Neural cell (in vitro differentiated cells): Measurements from ENCODE around the gene SERPINA9. TPM values are rescaled to one million over a fixed set of nuclear protein-coding genes. Genes with fewer than 3 reads are reported as not detected.

Experiments
- H2AFZ ChIP-seq: fragments of 200-600, 300-800 bp; sonication (generic), shearing (Covaris generic); 2 replicates; pipeline ENCODE4 v1.6.0; 2014; ENCODE audit warnings: low read depth, mild to moderate bottlenecking, antibody characterized with exemption, low read length, moderate library complexity
- H3F3A ChIP-seq: fragments of 200-600 bp; shearing (Covaris generic); 2 replicates; pipeline ENCODE4 v1.6.1; 2016; ENCODE audit warnings: mild to moderate bottlenecking, moderate library complexity, mixed read lengths, antibody characterized with exemption, low read length; ENCODE audit not compliant: insufficient read depth, poor library complexity, severe bottlenecking
- H3K27ac ChIP-seq: fragments of 200-600, 300-800 bp; sonication (generic), shearing (Covaris generic); 2 replicates; pipeline ENCODE4 v1.5.1; 2014; ENCODE audit warnings: mild to moderate bottlenecking, low read length, moderate library complexity
- H3K27me3 ChIP-seq: fragments of 300-800, 200-600 bp; sonication (generic), shearing (Covaris generic); 2 replicates; pipeline ENCODE4 v1.6.0; 2014; ENCODE audit warnings: mild to moderate bottlenecking, low read depth, low read length, moderate library complexity; ENCODE audit not compliant: insufficient read depth
- H3K36me3 ChIP-seq: fragments of 300-800, 200-600 bp; sonication (generic), shearing (Covaris generic); 2 replicates; pipeline ENCODE4 v1.5.1; 2014; ENCODE audit warnings: mild to moderate bottlenecking, antibody characterized with exemption, low read length, moderate library complexity; ENCODE audit not compliant: insufficient read depth
- H3K4me2 ChIP-seq: fragments of 300-800, 200-600 bp; sonication (generic), shearing (Covaris generic); 2 replicates; pipeline ENCODE4 v1.6.0; 2014; ENCODE audit warnings: mild to moderate bottlenecking, low read length
- H3K4me3 ChIP-seq: fragments of 300-800, 200-600 bp; sonication (generic), shearing (Covaris generic); 2 replicates; pipeline ENCODE4 v1.5.1; 2014; ENCODE audit warnings: mild to moderate bottlenecking, low read length, moderate library complexity
- H3K79me2 ChIP-seq: fragments of 200-600 bp; shearing (Covaris generic); replicated peaks from 2 replicates; pipeline ENCODE4 v1.6.0; 2014; ENCODE audit warnings: mild to moderate bottlenecking, low read length, moderate library complexity; ENCODE audit not compliant: insufficient read depth
- H3K9ac ChIP-seq: fragments of 300-800, 200-600 bp; sonication (generic), shearing (Covaris generic); 2 replicates; pipeline ENCODE4 v1.6.1; 2016; ENCODE audit warnings: mild to moderate bottlenecking, low read length, mixed read lengths
- H3K9me2 ChIP-seq: fragments of 200-600 bp; shearing (Covaris generic); 2 replicates; pipeline ENCODE4 v1.6.1; 2016; ENCODE audit warnings: mild to moderate bottlenecking, low read length, mixed read lengths; ENCODE audit not compliant: insufficient read depth
- H3K9me3 ChIP-seq: fragments of 200-600, 300-800 bp; sonication (generic), shearing (Covaris generic); 2 replicates; pipeline ENCODE4 v1.6.1; 2016; ENCODE audit warnings: mild to moderate bottlenecking, mixed run types, low read length, moderate library complexity, mixed read lengths
- H4K20me1 ChIP-seq: fragments of 200-600 bp; shearing (Covaris generic); 2 replicates; pipeline ENCODE4 v1.6.1; 2016; ENCODE audit warnings: mild to moderate bottlenecking, mixed run types; ENCODE audit not compliant: insufficient read depth
- CTCF ChIP-seq: fragments of 450-650 bp; IDR thresholded peaks from 2 replicates; pipeline ENCODE4 v1.5.1; 2014; ENCODE audit warnings: antibody characterized with exemption, mild to moderate bottlenecking, moderate library complexity; ENCODE audit not compliant: poor library complexity, severe bottlenecking
- EP300 ChIP-seq: fragments of 450-650 bp; conservative IDR thresholded peaks from 2 replicates; pipeline ENCODE4 v1.6.1; 2014; ENCODE audit warnings: antibody characterized with exemption, mild to moderate bottlenecking, moderate library complexity; ENCODE audit not compliant: poor library complexity, severe bottlenecking
- EZH2 ChIP-seq: fragments of 200-600, 300-800 bp; shearing (Covaris generic), sonication (generic); IDR thresholded peaks from 2 replicates; pipeline ENCODE4 v1.6.1; 2014; ENCODE audit warnings: antibody characterized with exemption, low read length, borderline replicate concordance, mild to moderate bottlenecking; ENCODE audit not compliant: insufficient read depth, poor library complexity, severe bottlenecking
- MXI1 ChIP-seq: fragments of 450-650 bp; conservative IDR thresholded peaks from 2 replicates; pipeline ENCODE4 v1.6.1; 2014; ENCODE audit warnings: antibody characterized with exemption, mild to moderate bottlenecking; ENCODE audit not compliant: poor library complexity, severe bottlenecking
- POLR2AphosphoS5 ChIP-seq: IDR thresholded peaks from 2 replicates; pipeline ENCODE4 v1.6.1; 2012
- RAD21 ChIP-seq: fragments of 450-650 bp; conservative IDR thresholded peaks from 2 replicates; pipeline ENCODE4 v1.6.1; 2014; ENCODE audit warnings: antibody characterized with exemption, mild to moderate bottlenecking, moderate library complexity
- REST ChIP-seq: IDR thresholded peaks from 2 replicates; pipeline ENCODE4 v1.6.1; 2012; ENCODE audit warnings: borderline replicate concordance
- SMC3 ChIP-seq: fragments of 450-650 bp; conservative IDR thresholded peaks from 2 replicates; pipeline ENCODE4 v1.6.1; 2014; ENCODE audit warnings: antibody characterized with exemption, mild to moderate bottlenecking, moderate library complexity; ENCODE audit not compliant: poor library complexity
- TAF1 ChIP-seq: IDR thresholded peaks from 2 replicates; pipeline ENCODE4 v1.6.1; 2012; ENCODE audit warnings: low read depth
- polyA plus RNA-seq: library from polyadenylated mRNA; depleted of rRNA; stranded (reverse); fragments of >200 nt; gene quantifications from 2 replicates; pipeline ENCODE4 v1.2.3, GENCODE V29; 2014

Gene SERPINA9
- polyA plus RNA-seq, 1 donor from 2014 or later, result not detected

GRCh38 chr14:94509356-94509755 lies 33.4 kb upstream of the SERPINA9 start, which contains the start of gene SERPINA12:
TSS of gene SERPINA12 (minus strand) at chr14:94509469. CDS start at chr14:94498397, 11,072 bp downstream.
- Histone ChIP-seq H3K36me3 (no peaks in the 10 kb centered on the region), H3K27me3 (no peaks in the 10 kb centered on the region), H3K9ac (no peak within 1 kb of the TSS), H3K4me2 (no peak within 1 kb of the TSS), H2AFZ (no peak within 1 kb of the TSS), H3K4me3 (no peak within 1 kb of the TSS), H4K20me1 (no peaks in the 10 kb centered on the region), H3K79me2 (no peaks in the 10 kb centered on the region), H3F3A (no peaks in the 10 kb centered on the region), H3K9me2 (no peaks in the 10 kb centered on the region), H3K27ac (no peak within 1 kb of the TSS), H3K9me3 (no peaks in the 10 kb centered on the region)
- TF ChIP-seq CTCF (no peak), REST (no peak), MXI1 (no peak), TAF1 (no peak), RAD21 (no peak), SMC3 (no peak), POLR2AphosphoS5 (no peak), EZH2 (no peak), EP300 (no peak)

- Histone ChIP-seq H2AFZ (no peak overlapping the region), H3K27ac (no peak overlapping the region), H3K79me2 (no peaks in the 10 kb centered on the region), H3K36me3 (no peaks in the 10 kb centered on the region), H3K27me3 (no peaks in the 10 kb centered on the region), H4K20me1 (no peaks in the 10 kb centered on the region), H3K9me3 (no peaks in the 10 kb centered on the region), H3F3A (no peaks in the 10 kb centered on the region), H3K4me2 (no peak overlapping the region), H3K4me3 (no peak overlapping the region), H3K9ac (no peak overlapping the region), H3K9me2 (no peaks in the 10 kb centered on the region)
- TF ChIP-seq EP300, result no peak
These were observed 29.6 kb upstream of the SERPINA9 start for GRCh38 chr14:94505641-94506040.

GRCh38 chr14:94505206-94505605 lies 29.2 kb upstream of the SERPINA9 start:
- Histone ChIP-seq H3K27me3 (no peaks in the 10 kb centered on the region), H3K9me2 (no peaks in the 10 kb centered on the region), H3K36me3 (no peaks in the 10 kb centered on the region), H3K9ac (no peak overlapping the region), H3K9me3 (no peaks in the 10 kb centered on the region), H3K79me2 (no peaks in the 10 kb centered on the region), H2AFZ (no peak overlapping the region), H4K20me1 (no peaks in the 10 kb centered on the region), H3K4me2 (no peak overlapping the region), H3K27ac (no peak overlapping the region), H3K4me3 (no peak overlapping the region), H3F3A (no peaks in the 10 kb centered on the region)
- TF ChIP-seq CTCF, result no peak
- TF ChIP-seq REST, result no peak
- TF ChIP-seq TAF1, result no peak
- no peak for TF ChIP-seq EP300
- no peak for TF ChIP-seq SMC3
- no peak for TF ChIP-seq RAD21
- no peak for TF ChIP-seq MXI1
- TF ChIP-seq EZH2, result no peak
- TF ChIP-seq POLR2AphosphoS5, result no peak
